Glomerular visceral epithelial cell (primary cell): ENCODE measurements around the gene ATAD2B.
A peak's percentile ranks its signal among the peaks of the same experiment; 100 is the strongest.

ENCODE experiments used
- DNase-seq: peaks from one replicate; pipeline ENCODE4 v3.0.0-alpha.2; 2016; ENCODE audit errors: extremely low spot score

Gene ATAD2B

DNA sequence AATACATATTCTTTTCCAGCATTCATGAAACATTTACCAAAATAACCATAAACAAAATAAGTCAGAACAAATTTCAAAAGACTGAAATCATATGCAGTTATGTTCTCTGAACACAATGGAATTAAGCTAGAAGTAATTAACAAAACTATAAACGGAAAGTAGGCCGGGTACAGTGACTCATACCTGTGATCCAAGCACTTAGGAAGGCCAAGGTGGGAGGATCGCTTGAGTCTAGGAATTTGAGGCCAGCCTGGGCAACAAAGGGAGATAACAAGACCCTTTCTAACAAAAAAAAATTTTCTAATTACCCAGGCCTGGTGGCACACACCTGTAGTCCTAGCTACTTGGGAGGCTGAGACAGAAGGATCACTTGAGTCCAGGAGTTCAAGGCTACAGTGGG lies 14.9 kb downstream of the ATAD2B start:
- DNase-seq = no peak

DNA sequence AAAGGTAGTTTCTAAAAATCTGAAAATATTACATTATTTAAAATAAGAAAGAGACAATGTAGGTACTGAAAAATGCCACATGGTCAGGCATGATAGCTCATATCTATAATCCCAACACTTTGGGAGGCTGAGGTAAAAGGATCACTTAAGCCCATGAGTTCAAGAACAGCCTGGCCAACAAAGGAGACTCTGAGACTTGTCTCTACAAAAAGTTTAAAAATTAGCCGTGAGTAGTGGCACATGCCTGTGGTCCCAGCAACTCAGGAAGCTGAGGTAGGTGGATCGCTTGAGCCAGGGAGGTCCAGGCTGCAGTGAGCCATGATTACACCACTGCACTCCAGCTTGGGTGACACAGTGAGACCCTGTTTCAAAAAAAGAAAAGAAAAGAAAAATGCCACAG lies 21.8 kb downstream of the ATAD2B start:
- DNase-seq = peak; percentile 59

GRCh38 chr2:23904692-23905091 lies 22.2 kb downstream of the ATAD2B start:
- no peak for DNase-seq

DNA sequence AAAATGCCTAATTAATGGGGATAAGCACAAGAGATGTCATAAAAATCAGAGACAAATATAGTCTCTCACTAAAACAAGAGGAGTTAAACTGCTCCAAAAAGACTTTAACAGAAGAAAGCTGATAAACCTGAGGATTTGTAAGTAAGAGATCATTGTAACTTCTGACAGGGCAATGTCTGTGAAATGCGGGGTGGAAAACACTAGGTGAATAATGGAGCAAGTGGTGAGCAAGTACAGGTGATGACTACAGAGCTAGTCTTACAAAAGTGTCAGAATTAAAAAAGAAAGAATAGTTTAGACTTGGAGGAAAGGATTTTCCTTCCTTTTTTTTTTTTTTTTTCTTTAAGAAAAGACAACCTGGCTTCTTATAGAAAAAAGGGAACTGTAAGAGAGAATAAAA lies 22.7 kb downstream of the ATAD2B start:
- DNase-seq = no peak

- no peak for DNase-seq
Measured at GRCh38 chr2:23903034-23903433, 23.9 kb downstream of the ATAD2B start.

- no peak for DNase-seq
Measured at GRCh38 chr2:23901966-23902846, 24.7 kb downstream of the ATAD2B start.

- DNase-seq = peak; percentile 23
Measured at GRCh38 chr2:23900541-23901322, 26.2 kb downstream of the ATAD2B start.

- DNase-seq = no peak
Measured at GRCh38 chr2:23900133-23900532, 26.8 kb downstream of the ATAD2B start.

GRCh38 chr2:23871206-23871605 lies 55.7 kb downstream of the ATAD2B start:
- no peak for DNase-seq

DNA sequence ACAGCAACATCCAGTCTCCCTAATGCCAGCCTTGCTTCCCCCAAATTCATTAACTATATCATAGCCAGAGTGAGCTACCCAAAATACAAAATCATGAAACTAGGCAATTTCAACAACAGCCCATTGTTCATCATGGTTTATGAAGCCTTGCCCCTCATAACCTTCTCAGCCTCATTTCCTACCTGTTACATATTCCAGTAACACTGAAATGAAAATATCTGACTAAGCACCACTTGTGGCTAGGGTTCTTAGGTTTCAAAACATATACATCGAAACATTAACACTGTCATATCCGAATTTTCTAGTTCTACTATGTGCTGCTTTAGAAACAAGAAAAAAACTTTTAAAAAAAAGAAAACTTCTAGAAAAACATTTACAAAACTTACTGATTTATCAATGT lies 59.5 kb downstream of the ATAD2B start:
- DNase-seq = no peak

- no peak for DNase-seq
Measured at GRCh38 chr2:23862716-23863426, 64.1 kb downstream of the ATAD2B start.

DNA sequence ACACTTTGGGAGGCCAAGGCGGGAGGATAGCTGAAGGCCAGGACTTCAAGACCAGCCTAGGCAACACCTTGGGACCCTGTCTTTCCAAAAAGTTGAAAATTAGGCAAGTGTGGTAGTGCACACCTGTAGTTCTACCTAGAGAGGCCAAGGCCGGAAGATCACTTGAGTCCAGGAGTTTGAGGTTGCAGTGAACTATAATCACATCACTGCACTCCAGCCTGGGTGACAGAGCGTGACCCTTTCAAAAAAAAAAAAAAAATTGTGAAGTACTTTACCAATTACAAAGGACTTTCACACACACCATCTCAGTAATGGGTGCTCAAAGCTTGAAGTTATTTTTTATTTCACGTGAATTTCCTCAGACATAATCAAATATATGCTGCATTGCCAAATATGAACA lies 65.0 kb downstream of the ATAD2B start:
- DNase-seq = no peak

GRCh38 chr2:23859983-23860382 lies 66.9 kb downstream of the ATAD2B start:
- no peak for DNase-seq

GRCh38 chr2:23859234-23859633 lies 67.7 kb downstream of the ATAD2B start:
- no peak for DNase-seq

DNA sequence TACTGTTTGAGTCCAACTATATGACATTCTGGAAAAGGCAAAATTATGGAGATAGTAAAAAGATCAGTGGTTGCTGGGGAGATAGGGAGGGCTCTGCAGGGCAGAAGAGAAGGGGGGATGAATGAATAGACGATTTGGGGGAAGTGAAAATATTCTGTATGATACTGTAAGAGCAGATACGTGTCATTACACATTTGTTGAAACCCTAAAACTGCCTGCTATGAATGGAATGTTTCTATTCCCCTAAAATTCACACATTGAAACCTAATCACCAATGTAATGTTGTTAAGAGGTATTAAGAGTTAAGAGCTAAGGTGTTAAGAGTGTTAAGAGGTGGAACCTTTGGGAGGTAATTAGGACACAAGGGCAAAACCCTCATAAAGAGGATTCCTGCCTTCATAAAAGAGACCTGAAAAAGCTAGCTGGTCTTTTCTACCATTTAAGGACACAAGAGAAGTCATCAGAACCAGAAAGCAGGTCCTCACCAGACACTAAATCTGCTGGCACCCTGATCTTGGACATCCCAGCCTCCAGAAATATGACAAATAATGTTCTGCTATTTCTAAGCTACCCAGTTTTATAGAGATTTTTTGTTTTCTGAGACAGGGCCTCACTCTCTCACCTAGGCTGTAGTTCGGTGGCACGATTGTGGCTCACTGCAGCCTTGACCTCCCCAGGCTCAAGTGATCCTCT lies 76.2 kb downstream of the ATAD2B start:
- no peak for DNase-seq

DNA sequence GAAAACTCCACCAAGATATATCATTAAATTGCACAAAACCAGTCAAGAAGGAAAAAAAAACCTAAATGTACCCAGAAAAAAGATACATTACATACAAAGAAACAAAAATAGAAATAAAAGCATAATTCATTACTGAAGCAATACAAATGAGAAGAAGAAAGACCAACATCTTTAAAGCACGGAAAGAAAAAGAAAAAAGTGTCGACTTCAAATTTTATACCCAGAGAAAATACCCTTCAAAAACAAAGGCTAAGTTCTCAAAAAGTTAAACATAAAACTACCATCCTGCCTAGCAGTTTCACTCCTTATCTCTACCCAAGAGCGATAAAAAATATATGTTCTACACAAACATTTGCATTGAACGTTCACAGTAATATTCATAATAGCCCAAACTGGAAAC lies 82.0 kb downstream of the ATAD2B start:
- no peak for DNase-seq

GRCh38 chr2:23843051-23843976 lies 83.6 kb downstream of the ATAD2B start:
- DNase-seq = no peak

DNA sequence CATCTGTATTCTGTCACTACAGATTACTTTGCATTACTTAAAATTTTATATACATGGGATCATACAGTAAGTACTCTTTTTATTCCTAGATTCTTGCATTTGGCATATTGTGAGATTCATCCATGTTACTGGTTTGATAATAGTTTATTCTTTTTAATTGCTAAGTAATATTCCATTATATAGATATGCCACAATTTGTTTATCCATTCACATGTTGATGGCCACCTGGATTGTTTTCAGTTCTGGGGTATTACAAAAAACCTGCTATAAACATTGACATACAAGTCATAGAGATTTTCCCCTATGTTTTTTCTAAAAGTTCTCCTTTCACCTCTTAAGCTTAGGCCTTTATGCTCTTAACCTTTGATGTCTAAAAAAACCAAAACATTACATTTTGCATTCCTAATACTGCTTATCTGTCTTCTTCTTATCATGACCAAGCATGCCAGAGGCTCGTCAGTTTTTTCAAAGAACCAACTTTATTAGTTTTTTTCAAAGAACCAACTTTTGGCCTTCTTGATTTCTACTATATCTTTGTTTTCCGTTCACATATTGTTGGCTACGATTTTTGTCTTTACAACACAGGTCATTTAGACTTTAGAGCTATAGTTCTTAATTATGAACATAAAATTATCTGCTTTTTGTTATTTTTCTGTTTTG lies 86.9 kb downstream of the ATAD2B start:
- no peak for DNase-seq

DNA sequence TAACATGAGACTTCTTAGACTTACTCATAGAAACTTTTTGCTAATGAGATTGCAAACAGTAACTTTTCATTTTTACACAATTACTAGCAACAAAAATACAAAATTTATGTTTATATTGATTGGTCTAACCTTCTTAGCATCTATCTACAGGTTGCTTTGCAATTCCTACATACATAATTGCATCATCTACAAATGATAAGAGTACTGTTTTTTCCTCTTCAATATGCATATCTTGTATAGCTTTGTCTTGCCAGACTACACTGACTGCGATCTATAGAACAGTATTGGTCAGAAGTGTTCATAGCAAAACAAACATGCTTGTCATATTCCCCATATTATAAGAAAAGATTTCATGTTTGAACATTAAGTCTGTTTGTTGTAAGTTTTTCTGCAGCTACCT lies 87.9 kb downstream of the ATAD2B start:
- DNase-seq = no peak

DNA sequence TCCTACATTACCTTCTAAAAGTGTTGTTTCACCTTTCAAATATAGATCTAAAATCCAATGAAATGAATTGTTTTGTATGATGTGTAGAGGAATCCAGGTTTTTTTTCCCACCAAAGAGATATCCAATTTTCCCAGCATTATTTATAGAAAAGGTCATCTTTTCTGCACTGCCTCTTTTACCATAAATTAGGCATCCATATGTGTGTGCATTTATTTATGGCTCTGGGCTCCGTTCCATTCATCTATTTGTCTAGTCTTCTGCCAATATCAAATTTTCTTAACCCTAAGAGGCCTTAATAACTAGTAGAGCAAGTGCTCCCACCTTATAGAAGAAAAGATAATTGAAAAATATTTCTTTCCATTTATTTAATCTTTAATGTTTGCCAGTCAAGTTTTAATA lies 88.3 kb downstream of the ATAD2B start:
- DNase-seq = no peak
